SK-N-SH treated with all-trans-retinoic acid at 6 μM for 48 hours (cell line): ENCODE data around the gene SLC6A20.

Source experiments
- ATAC-seq: fragments of 200-7000 bp; cut with Tn5 transposase; 3 replicates; pipeline ENCODE4 v1.9.1; 2020; ENCODE audit warnings: mild to moderate bottlenecking, moderate library complexity
- ARNTL ChIP-seq: fragments of 450-650 bp; formaldehyde crosslinking; IDR thresholded peaks from 2 replicates; pipeline ENCODE4 v1.5.0; 2020; ENCODE audit warnings: low read depth, mild to moderate bottlenecking, moderate library complexity, borderline replicate concordance
- CREB5 ChIP-seq: fragments of 250-450 bp; sonication (Bioruptor Pico); IDR thresholded peaks from 2 replicates; pipeline ENCODE4 v1.5.1; 2020; ENCODE audit warnings: low read depth, mild to moderate bottlenecking, moderate library complexity
- CSDC2 ChIP-seq: fragments of 250-450 bp; sonication (Bioruptor Pico); IDR thresholded peaks from 2 replicates; pipeline ENCODE4 v1.5.0; 2020; ENCODE audit warnings: mild to moderate bottlenecking, moderate library complexity
- CSRNP3 ChIP-seq: fragments of 250-450 bp; sonication (Bioruptor Pico); IDR thresholded peaks from 2 replicates; pipeline ENCODE4 v1.5.1; 2021; ENCODE audit warnings: mild to moderate bottlenecking, moderate library complexity
- GLIS3 ChIP-seq: fragments of 250-450 bp; sonication (Bioruptor Pico); IDR thresholded peaks from 2 replicates; pipeline ENCODE4 v1.5.0; 2020; ENCODE audit warnings: mild to moderate bottlenecking, moderate library complexity
- ISL1 ChIP-seq: fragments of 250-450 bp; sonication (Bioruptor Pico); IDR thresholded peaks from 2 replicates; pipeline ENCODE4 v2.1.2; 2022; ENCODE audit warnings: mild to moderate bottlenecking, moderate library complexity
- OSR1 ChIP-seq: fragments of 250-450 bp; sonication (Bioruptor Pico); IDR thresholded peaks from 2 replicates; pipeline ENCODE4 v1.8.0; 2022; ENCODE audit warnings: moderate library complexity, mild to moderate bottlenecking, inconsistent platforms
- PATZ1 ChIP-seq: fragments of 250-450 bp; sonication (Bioruptor Pico); IDR thresholded peaks from 2 replicates; pipeline ENCODE4 v1.8.0; 2020; ENCODE audit warnings: mild to moderate bottlenecking, moderate library complexity, borderline replicate concordance
- POU6F1 ChIP-seq: fragments of 250-450 bp; sonication (Bioruptor Pico); IDR thresholded peaks from 2 replicates; pipeline ENCODE4 v1.8.0; 2021; ENCODE audit warnings: low read depth, mild to moderate bottlenecking, moderate library complexity, borderline replicate concordance
- PPARA ChIP-seq: fragments of 250-450 bp; sonication (Bioruptor Pico); IDR thresholded peaks from 2 replicates; pipeline ENCODE4 v1.5.0; 2020; ENCODE audit warnings: mild to moderate bottlenecking, borderline replicate concordance
- RARB ChIP-seq: fragments of 250-450 bp; sonication (Bioruptor Pico); IDR thresholded peaks from 2 replicates; pipeline ENCODE4 v1.8.0; 2021; ENCODE audit warnings: mild to moderate bottlenecking, moderate library complexity
- SNAI2 ChIP-seq: fragments of 250-450 bp; sonication (Bioruptor Pico); IDR thresholded peaks from 2 replicates; pipeline ENCODE4 v1.5.0; 2020; ENCODE audit warnings: mild to moderate bottlenecking, moderate library complexity
- TSHZ2 ChIP-seq: fragments of 250-450 bp; sonication (Bioruptor Pico); IDR thresholded peaks from 2 replicates; pipeline ENCODE4 v1.5.0; 2020; ENCODE audit warnings: mild to moderate bottlenecking, moderate library complexity
- ZC3H10 ChIP-seq: fragments of 250-450 bp; sonication (Bioruptor Pico); IDR thresholded peaks from 2 replicates; pipeline ENCODE4 v1.5.1; 2021; ENCODE audit warnings: mild to moderate bottlenecking, moderate library complexity
- ZFP3 ChIP-seq: fragments of 250-450 bp; sonication (Bioruptor Pico); IDR thresholded peaks from 2 replicates; pipeline ENCODE4 v1.5.0; 2020; ENCODE audit warnings: mild to moderate bottlenecking, moderate library complexity
- ZFP30 ChIP-seq: fragments of 450-650 bp; formaldehyde crosslinking; IDR thresholded peaks from 2 replicates; pipeline ENCODE4 v1.5.0; 2022; ENCODE audit warnings: mild to moderate bottlenecking, moderate library complexity
- ZNF565 ChIP-seq: fragments of 450-650 bp; formaldehyde crosslinking; conservative IDR thresholded peaks from 2 replicates; pipeline ENCODE4 v1.5.0; 2020; ENCODE audit warnings: low read depth, mild to moderate bottlenecking, moderate library complexity
- ZNF70 ChIP-seq: fragments of 450-650 bp; formaldehyde crosslinking; IDR thresholded peaks from 2 replicates; pipeline ENCODE4 v1.5.0; 2020; ENCODE audit warnings: mild to moderate bottlenecking, moderate library complexity
- ZNF8 ChIP-seq: fragments of 450-650 bp; formaldehyde crosslinking; IDR thresholded peaks from 2 replicates; pipeline ENCODE4 v1.5.0; 2020; ENCODE audit warnings: mild to moderate bottlenecking, moderate library complexity

SLC6A20 gene

GRCh38 chr3:45786801-45787495 lies 9.4 kb downstream of the SLC6A20 start (continued):
- no peak for TF ChIP-seq TSHZ2
- TF ChIP-seq, all 23 proteins: peak for 0

GRCh38 chr3:45785605-45786150 lies 10.7 kb downstream of the SLC6A20 start:
- no peak for TF ChIP-seq GLIS3 (CRISPR knock-in tag)
- no peak; the same call in 2 of the 3 replicates for ATAC-seq

- ATAC-seq, result no peak
- TF ChIP-seq ZFP3 (no peak), OSR1 (CRISPR knock-in tag) (no peak), CREB5 (CRISPR knock-in tag) (no peak), ZNF8 (no peak), CSDC2 (CRISPR knock-in tag) (no peak), ARNTL (no peak)
Observed at GRCh38 chr3:45783667-45784066, 12.7 kb downstream of the SLC6A20 start.

GRCh38 chr3:45782381-45782780 lies 14.0 kb downstream of the SLC6A20 start:
- TF ChIP-seq ZNF70 (no peak), RARB (CRISPR knock-in tag) (no peak), ZNF565 (CRISPR knock-in tag) (no peak), ZFP30 (CRISPR knock-in tag) (no peak), ARNTL (no peak), POU6F1 (CRISPR knock-in tag) (no peak), OSR1 (CRISPR knock-in tag) (no peak)
- ATAC-seq, result no peak

GRCh38 chr3:45781841-45782240 lies 14.5 kb downstream of the SLC6A20 start:
- no peak for ATAC-seq
- TF ChIP-seq CSDC2 (CRISPR knock-in tag) (no peak), ZC3H10 (no peak), ZFP3 (no peak), TSHZ2 (no peak), SNAI2 (CRISPR knock-in tag) (no peak), CREB5 (CRISPR knock-in tag) (no peak), CSRNP3 (CRISPR knock-in tag) (no peak), ISL1 (CRISPR knock-in tag) (no peak), PATZ1 (no peak), OSR1 (CRISPR knock-in tag) (no peak), GLIS3 (CRISPR knock-in tag) (no peak), ZFP30 (CRISPR knock-in tag) (no peak), PPARA (CRISPR knock-in tag) (no peak), ARNTL (no peak)
